ENCODE measurements around the gene GPR146.

The GPR146 gene

GRCh38 chr7:1079546-1079945 is 35.2 kb downstream of the GPR146 start:
- Mint-ChIP-seq H3K27me3 (ENCODE audit: low read depth) (no peaks in the 10 kb centered on the region), H3K4me3 (no peak overlapping the region), H3K27ac (no peak overlapping the region), H3K9me3 (no peaks in the 10 kb centered on the region), H3K36me3 (ENCODE audit: low read depth) (no peaks in the 10 kb centered on the region), H3K4me1 (ENCODE audit: low read depth) (no peaks in the 10 kb centered on the region)

- Mint-ChIP-seq H3K36me3 (ENCODE audit: low read depth) (no peaks in the 10 kb centered on the region), H3K27ac (no peak overlapping the region), H3K27me3 (ENCODE audit: low read depth) (no peaks in the 10 kb centered on the region), H3K4me1 (ENCODE audit: low read depth) (no peaks in the 10 kb centered on the region), H3K9me3 (no peaks in the 10 kb centered on the region), H3K4me3 (no peak overlapping the region)
Measured at GRCh38 chr7:1080252-1080920, 36.0 kb downstream of the GPR146 start.

GRCh38 chr7:1080921-1081255 is 36.5 kb downstream of the GPR146 start:
- Mint-ChIP-seq H3K9me3 (no peaks in the 10 kb centered on the region), H3K27me3 (ENCODE audit: low read depth) (no peaks in the 10 kb centered on the region), H3K36me3 (ENCODE audit: low read depth) (no peaks in the 10 kb centered on the region), H3K4me3 (no peak overlapping the region), H3K4me1 (ENCODE audit: low read depth) (no peaks in the 10 kb centered on the region), H3K27ac (no peak overlapping the region)

- Mint-ChIP-seq H3K4me3 (no peak overlapping the region), H3K4me1 (ENCODE audit: low read depth) (no peaks in the 10 kb centered on the region), H3K36me3 (ENCODE audit: low read depth) (no peaks in the 10 kb centered on the region), H3K27ac (no peak overlapping the region), H3K27me3 (ENCODE audit: low read depth) (no peaks in the 10 kb centered on the region), H3K9me3 (no peaks in the 10 kb centered on the region)
Measured at GRCh38 chr7:1081336-1081735, 37.0 kb downstream of the GPR146 start.

GRCh38 chr7:1081931-1082401 is 37.6 kb downstream of the GPR146 start:
- no peaks in the 10 kb centered on the region for H3K36me3 Mint-ChIP-seq (ENCODE audit: low read depth)
- no peak overlapping the region for H3K4me3 Mint-ChIP-seq
- H3K27me3 Mint-ChIP-seq (ENCODE audit: low read depth): peaks cover 1% of the 10 kb centered on the region
- H3K4me1 Mint-ChIP-seq (ENCODE audit: low read depth): peaks cover 1% of the 10 kb centered on the region
- no peaks in the 10 kb centered on the region for H3K9me3 Mint-ChIP-seq
- no peak overlapping the region for H3K27ac Mint-ChIP-seq

GRCh38 chr7:1083729-1084657 is 39.6 kb downstream of the GPR146 start:
- Mint-ChIP-seq H3K4me1 (ENCODE audit: low read depth) (peaks cover 4% of the 10 kb centered on the region), H3K36me3 (ENCODE audit: low read depth) (no peaks in the 10 kb centered on the region), H3K27ac (no peak overlapping the region), H3K9me3 (no peaks in the 10 kb centered on the region), H3K4me3 (no peak overlapping the region), H3K27me3 (ENCODE audit: low read depth) (peaks cover 3% of the 10 kb centered on the region)

- H3K4me1 Mint-ChIP-seq (ENCODE audit: low read depth): peaks cover 4% of the 10 kb centered on the region
- no peaks in the 10 kb centered on the region for H3K36me3 Mint-ChIP-seq (ENCODE audit: low read depth)
- H3K27ac Mint-ChIP-seq: no peak overlapping the region
- H3K4me3 Mint-ChIP-seq: no peak overlapping the region
- peaks cover 3% of the 10 kb centered on the region for H3K27me3 Mint-ChIP-seq (ENCODE audit: low read depth)
- H3K9me3 Mint-ChIP-seq: no peaks in the 10 kb centered on the region
Measured at GRCh38 chr7:1085266-1085665, 40.9 kb downstream of the GPR146 start.

- Mint-ChIP-seq H3K27ac (no peak overlapping the region), H3K4me1 (ENCODE audit: low read depth) (peaks cover 4% of the 10 kb centered on the region), H3K9me3 (no peaks in the 10 kb centered on the region), H3K36me3 (ENCODE audit: low read depth) (no peaks in the 10 kb centered on the region), H3K27me3 (ENCODE audit: low read depth) (peaks cover 3% of the 10 kb centered on the region), H3K4me3 (no peak overlapping the region)
Measured at GRCh38 chr7:1085910-1086421, 41.6 kb downstream of the GPR146 start.

- peaks cover 3% of the 10 kb centered on the region for H3K27me3 Mint-ChIP-seq (ENCODE audit: low read depth)
- no peak overlapping the region for H3K27ac Mint-ChIP-seq
- no peaks in the 10 kb centered on the region for H3K36me3 Mint-ChIP-seq (ENCODE audit: low read depth)
- H3K9me3 Mint-ChIP-seq: no peaks in the 10 kb centered on the region
- H3K4me3 Mint-ChIP-seq: peak overlapping the region; percentile 65
- H3K4me1 Mint-ChIP-seq (ENCODE audit: low read depth): peaks cover 4% of the 10 kb centered on the region
Measured at GRCh38 chr7:1086588-1087464, 42.5 kb downstream of the GPR146 start.

- Mint-ChIP-seq H3K4me1 (ENCODE audit: low read depth) (peaks cover 4% of the 10 kb centered on the region), H3K9me3 (no peaks in the 10 kb centered on the region), H3K36me3 (ENCODE audit: low read depth) (no peaks in the 10 kb centered on the region), H3K27ac (no peak overlapping the region), H3K4me3 (no peak overlapping the region), H3K27me3 (ENCODE audit: low read depth) (peaks cover 3% of the 10 kb centered on the region)
Measured at GRCh38 chr7:1087465-1087814, 43.1 kb downstream of the GPR146 start.

- Mint-ChIP-seq H3K9me3 (no peaks in the 10 kb centered on the region), H3K36me3 (ENCODE audit: low read depth) (no peaks in the 10 kb centered on the region), H3K4me3 (peak within 1 kb of the TSS; percentile 65), H3K27ac (no peak within 1 kb of the TSS), H3K4me1 (ENCODE audit: low read depth) (peaks cover 4% of the 10 kb centered on the region), H3K27me3 (ENCODE audit: low read depth) (peaks cover 3% of the 10 kb centered on the region)
Measured at GRCh38 chr7:1087952-1088920, 43.9 kb downstream of the GPR146 start, which contains the start of gene GPER1. Gene GPER1 (plus strand): TSS chr7:1088113. CDS start chr7:1091729, 3,616 bp downstream.

GRCh38 chr7:1090236-1090635 is 45.9 kb downstream of the GPR146 start:
- Mint-ChIP-seq H3K36me3 (ENCODE audit: low read depth) (no peaks in the 10 kb centered on the region), H3K27me3 (ENCODE audit: low read depth) (peaks cover 3% of the 10 kb centered on the region), H3K9me3 (no peaks in the 10 kb centered on the region), H3K4me3 (no peak overlapping the region), H3K4me1 (ENCODE audit: low read depth) (peaks cover 7% of the 10 kb centered on the region), H3K27ac (no peak overlapping the region)
